ENCODE data around the gene ITIH4.

The ITIH4 gene

DNA sequence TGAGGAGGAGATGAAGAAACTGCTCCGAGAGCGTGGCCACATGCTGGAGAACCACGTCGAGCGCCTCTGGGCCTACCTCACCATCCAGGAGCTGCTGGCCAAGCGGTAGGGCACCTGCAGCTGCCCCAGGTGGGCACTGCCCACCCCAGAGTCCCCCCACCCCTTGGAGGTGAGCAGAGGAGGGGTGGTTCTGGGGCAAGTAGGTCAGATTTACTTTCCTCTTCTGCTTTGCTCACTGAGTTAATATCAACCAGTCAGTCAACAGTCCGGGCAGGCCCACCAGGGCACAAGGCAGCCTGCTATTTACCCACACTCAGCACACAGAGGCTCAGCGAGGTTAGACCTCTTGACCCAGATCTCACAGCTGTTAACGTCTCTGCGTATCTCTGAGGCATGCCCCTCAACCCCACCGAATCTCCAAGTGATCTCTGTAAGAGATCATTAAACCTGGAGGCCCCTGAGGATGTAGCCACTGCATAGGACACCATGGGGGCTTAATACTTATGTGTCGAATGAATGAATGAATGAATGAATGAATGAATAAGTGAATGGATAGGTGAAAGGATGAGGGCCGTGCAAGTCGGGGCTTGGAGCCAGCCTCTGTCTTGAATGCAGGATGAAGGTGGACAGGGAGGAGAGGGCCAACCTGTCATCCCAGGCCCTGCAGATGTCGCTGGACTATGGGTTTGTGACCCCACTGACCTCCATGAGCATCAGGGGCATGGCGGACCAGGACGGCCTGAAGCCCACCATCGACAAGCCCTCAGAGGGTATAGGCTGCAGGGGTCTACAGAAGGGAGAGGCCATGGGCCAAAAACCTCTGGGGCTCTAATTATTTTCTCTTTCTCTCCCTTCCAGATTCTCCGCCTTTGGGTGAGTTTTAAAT, 43.9 kb downstream of the ITIH4 start:
- no peaks in the 10 kb centered on the region for H3K4me1 ChIP-seq (ENCODE audit: control insufficient read depth, low read length)
- H3K9me3 ChIP-seq (ENCODE audit: control insufficient read depth, insufficient read depth, low read length) = no peaks in the 10 kb centered on the region
- no peak overlapping the region for H3K27ac ChIP-seq (ENCODE audit: low read depth, low read length)
- no peak overlapping the region for H3K4me2 ChIP-seq (ENCODE audit: low read length)
- H3K4me3 ChIP-seq (ENCODE audit: low read length) = no peak overlapping the region
- no peaks in the 10 kb centered on the region for H3K9me2 ChIP-seq (replicated peaks; ENCODE audit: control insufficient read depth, low read length)
- H3F3A ChIP-seq (ENCODE audit: control insufficient read depth, insufficient read depth) = no peaks in the 10 kb centered on the region
- no peaks in the 10 kb centered on the region for H3K79me2 ChIP-seq (ENCODE audit: control insufficient read depth, low read length)
- TF ChIP-seq EZH2phosphoT487 (IDR thresholded peaks at IDR 0.05; ENCODE audit: borderline replicate concordance, low read length) = no peak
- TF ChIP-seq, protein P1, sequence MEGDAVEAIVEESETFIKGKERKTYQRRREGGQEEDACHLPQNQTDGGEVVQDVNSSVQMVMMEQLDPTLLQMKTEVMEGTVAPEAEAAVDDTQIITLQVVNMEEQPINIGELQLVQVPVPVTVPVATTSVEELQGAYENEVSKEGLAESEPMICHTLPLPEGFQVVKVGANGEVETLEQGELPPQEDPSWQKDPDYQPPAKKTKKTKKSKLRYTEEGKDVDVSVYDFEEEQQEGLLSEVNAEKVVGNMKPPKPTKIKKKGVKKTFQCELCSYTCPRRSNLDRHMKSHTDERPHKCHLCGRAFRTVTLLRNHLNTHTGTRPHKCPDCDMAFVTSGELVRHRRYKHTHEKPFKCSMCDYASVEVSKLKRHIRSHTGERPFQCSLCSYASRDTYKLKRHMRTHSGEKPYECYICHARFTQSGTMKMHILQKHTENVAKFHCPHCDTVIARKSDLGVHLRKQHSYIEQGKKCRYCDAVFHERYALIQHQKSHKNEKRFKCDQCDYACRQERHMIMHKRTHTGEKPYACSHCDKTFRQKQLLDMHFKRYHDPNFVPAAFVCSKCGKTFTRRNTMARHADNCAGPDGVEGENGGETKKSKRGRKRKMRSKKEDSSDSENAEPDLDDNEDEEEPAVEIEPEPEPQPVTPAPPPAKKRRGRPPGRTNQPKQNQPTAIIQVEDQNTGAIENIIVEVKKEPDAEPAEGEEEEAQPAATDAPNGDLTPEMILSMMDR (IDR thresholded peaks at IDR 0.05; ENCODE audit: low read depth, low read length, poor library complexity, severe bottlenecking) = no peak
- no peaks in the 10 kb centered on the region for H3K36me3 ChIP-seq (ENCODE audit: control insufficient read depth, low read length)
- no peaks in the 10 kb centered on the region for H4K20me1 ChIP-seq (ENCODE audit: control insufficient read depth, insufficient read depth, low read depth, low read length)
- H3K27me3 ChIP-seq (ENCODE audit: control insufficient read depth, low read length) = peaks cover 11% of the 10 kb centered on the region; the same call in 1 of the 2 replicates

DNA sequence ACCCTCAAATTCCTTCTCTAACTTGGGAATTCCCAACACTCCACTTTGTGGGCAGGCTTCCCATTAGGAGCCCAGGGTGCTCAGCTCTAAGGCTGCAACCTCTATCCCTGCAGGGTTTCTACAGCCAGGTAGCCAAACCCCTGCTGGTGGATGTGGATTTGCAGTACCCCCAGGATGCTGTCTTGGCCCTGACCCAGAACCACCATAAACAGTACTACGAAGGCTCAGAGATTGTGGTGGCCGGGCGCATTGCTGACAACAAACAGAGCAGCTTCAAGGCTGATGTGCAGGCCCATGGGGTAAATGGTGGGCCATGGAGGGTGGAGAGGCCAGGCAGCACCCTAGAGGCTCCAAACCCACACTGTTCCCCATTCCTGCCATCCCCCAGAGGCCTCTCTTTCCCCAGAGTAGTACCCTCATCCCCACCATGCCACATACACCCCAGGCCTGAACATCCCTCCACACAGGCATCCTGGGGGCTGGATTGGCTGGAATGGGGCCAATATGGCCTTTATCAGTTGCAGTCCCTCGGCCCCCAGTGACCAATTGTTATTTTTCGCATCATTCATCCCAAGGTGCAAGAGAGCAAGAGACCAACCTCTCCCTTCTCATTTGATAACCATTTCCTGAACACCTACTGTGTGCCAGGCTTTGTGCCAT, 45.4 kb downstream of the ITIH4 start:
- H3K79me2 ChIP-seq (ENCODE audit: control insufficient read depth, low read length) = no peaks in the 10 kb centered on the region
- peaks cover 11% of the 10 kb centered on the region; the same call in 1 of the 2 replicates for H3K27me3 ChIP-seq (ENCODE audit: control insufficient read depth, low read length)
- H4K20me1 ChIP-seq (ENCODE audit: control insufficient read depth, insufficient read depth, low read depth, low read length) = no peaks in the 10 kb centered on the region
- H3K4me2 ChIP-seq (ENCODE audit: low read length) = no peak overlapping the region
- no peak overlapping the region for H3K4me3 ChIP-seq (ENCODE audit: low read length)
- H3F3A ChIP-seq (ENCODE audit: control insufficient read depth, insufficient read depth) = no peaks in the 10 kb centered on the region; the same call in 1 of the 2 replicates
- no peak overlapping the region for H3K27ac ChIP-seq (ENCODE audit: low read depth, low read length)
- no peaks in the 10 kb centered on the region for H3K9me2 ChIP-seq (replicated peaks; ENCODE audit: control insufficient read depth, low read length)
- no peaks in the 10 kb centered on the region for H3K36me3 ChIP-seq (ENCODE audit: control insufficient read depth, low read length)
- no peaks in the 10 kb centered on the region for H3K4me1 ChIP-seq (ENCODE audit: control insufficient read depth, low read length)
- no peaks in the 10 kb centered on the region for H3K9me3 ChIP-seq (ENCODE audit: control insufficient read depth, insufficient read depth, low read length)
- TF ChIP-seq EZH2phosphoT487 (IDR thresholded peaks at IDR 0.05; ENCODE audit: borderline replicate concordance, low read length) = no peak
- TF ChIP-seq, protein P1 (IDR thresholded peaks at IDR 0.05; ENCODE audit: low read depth, low read length, poor library complexity, severe bottlenecking) = no peak

DNA sequence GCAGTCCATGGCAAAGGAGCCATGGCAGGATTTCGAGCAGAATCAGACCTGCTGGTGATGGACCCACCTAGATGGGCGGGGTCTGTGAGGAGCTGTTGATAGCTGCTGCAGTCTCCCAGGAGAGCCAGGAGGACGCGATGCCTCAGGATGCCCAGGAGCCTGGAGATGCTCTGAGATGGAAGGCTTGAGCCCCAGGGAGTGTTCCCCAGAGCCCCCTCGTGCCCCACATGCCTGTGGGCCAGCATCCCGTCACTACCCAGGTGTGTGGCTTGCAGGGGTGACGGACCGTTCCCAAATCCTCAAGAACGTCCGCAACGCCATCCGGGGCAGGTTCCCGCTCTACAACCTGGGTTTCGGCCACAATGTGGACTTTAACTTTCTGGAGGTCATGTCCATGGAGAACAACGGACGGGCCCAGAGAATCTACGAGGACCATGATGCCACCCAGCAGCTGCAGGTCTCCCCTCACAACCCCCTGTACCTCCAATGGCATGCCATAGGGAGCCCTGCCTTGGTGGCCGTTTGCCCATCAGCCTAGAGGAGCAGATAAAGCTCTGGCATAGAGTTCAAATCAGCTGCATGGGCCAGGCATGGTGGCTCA, 46.4 kb downstream of the ITIH4 start:
- no peaks in the 10 kb centered on the region for H3K9me2 ChIP-seq (replicated peaks; ENCODE audit: control insufficient read depth, low read length)
- H3K27me3 ChIP-seq (ENCODE audit: control insufficient read depth, low read length) = peaks cover 11% of the 10 kb centered on the region; the same call in 1 of the 2 replicates
- no peaks in the 10 kb centered on the region for H3K79me2 ChIP-seq (ENCODE audit: control insufficient read depth, low read length)
- H3F3A ChIP-seq (ENCODE audit: control insufficient read depth, insufficient read depth) = no peaks in the 10 kb centered on the region; the same call in 1 of the 2 replicates
- no peaks in the 10 kb centered on the region for H4K20me1 ChIP-seq (ENCODE audit: control insufficient read depth, insufficient read depth, low read depth, low read length)
- H3K4me2 ChIP-seq (ENCODE audit: low read length) = no peak overlapping the region
- TF ChIP-seq EZH2phosphoT487 (IDR thresholded peaks at IDR 0.05; ENCODE audit: borderline replicate concordance, low read length) = no peak
- H3K4me1 ChIP-seq (ENCODE audit: control insufficient read depth, low read length) = peaks cover 8% of the 10 kb centered on the region
- H3K4me3 ChIP-seq (ENCODE audit: low read length) = no peak overlapping the region
- no peaks in the 10 kb centered on the region for H3K36me3 ChIP-seq (ENCODE audit: control insufficient read depth, low read length)
- no peaks in the 10 kb centered on the region for H3K9me3 ChIP-seq (ENCODE audit: control insufficient read depth, insufficient read depth, low read length)
- H3K27ac ChIP-seq (ENCODE audit: low read depth, low read length) = no peak overlapping the region

Data from DOHH2 (cell line).